RWPE2 (cell line): ENCODE results near the gene CHMP4B.
A peak's percentile ranks its signal among the peaks of the same experiment; 100 is the strongest.
"Not testable (repeated sequence)": the region's sequence is repeated elsewhere in the genome, so short reads cannot be mapped to it uniquely, and the experiment has no call there.

Experiments
- ATAC-seq: fragments of 200-7000 bp; cut with Tn5 transposase; 3 replicates; pipeline ENCODE4 v1.9.1; 2021; ENCODE audit warnings: low read depth
- DNase-seq: peaks from one replicate; pipeline ENCODE4 v3.0.0-alpha.2; 2020; ENCODE audit warnings: low spot score
- H3K27ac ChIP-seq: fragments of 450-650 bp; 2 replicates; pipeline ENCODE4 v1.5.1; 2017; ENCODE audit warnings: mild to moderate bottlenecking; ENCODE audit not compliant: poor library complexity, severe bottlenecking
- H3K27me3 ChIP-seq: fragments of 250-450 bp; sonication (Bioruptor Pico); 2 replicates; pipeline ENCODE4 v1.5.1; 2021; ENCODE audit warnings: mild to moderate bottlenecking, moderate library complexity; ENCODE audit not compliant: insufficient read depth, poor library complexity, severe bottlenecking
- H3K36me3 ChIP-seq: fragments of 250-450 bp; sonication (Bioruptor Pico); 2 replicates; pipeline ENCODE4 v1.5.1; 2020; ENCODE audit warnings: low read depth, mild to moderate bottlenecking, moderate library complexity
- H3K4me1 ChIP-seq: fragments of 250-450 bp; sonication (Bioruptor Pico); 2 replicates; pipeline ENCODE4 v1.5.1; 2021; ENCODE audit warnings: mild to moderate bottlenecking, moderate library complexity; ENCODE audit not compliant: insufficient read depth, poor library complexity, severe bottlenecking
- H3K4me3 ChIP-seq: fragments of 250-450 bp; sonication (Bioruptor Pico); 2 replicates; pipeline ENCODE4 v1.5.1; 2021; ENCODE audit warnings: mild to moderate bottlenecking, moderate library complexity; ENCODE audit not compliant: severe bottlenecking
- H3K9me3 ChIP-seq: fragments of 250-450 bp; sonication (Bioruptor Pico); 2 replicates; pipeline ENCODE4 v1.5.1; 2021; ENCODE audit warnings: mild to moderate bottlenecking, moderate library complexity; ENCODE audit not compliant: severe bottlenecking
- TF ChIP-seq, protein P1 (sequence below): fragments of 450-650 bp; IDR thresholded peaks from one replicate; pipeline ENCODE4 v1.5.1; 2017; ENCODE audit warnings: mild to moderate bottlenecking, moderate library complexity; ENCODE audit not compliant: poor library complexity, severe bottlenecking

The CHMP4B gene

DNA sequence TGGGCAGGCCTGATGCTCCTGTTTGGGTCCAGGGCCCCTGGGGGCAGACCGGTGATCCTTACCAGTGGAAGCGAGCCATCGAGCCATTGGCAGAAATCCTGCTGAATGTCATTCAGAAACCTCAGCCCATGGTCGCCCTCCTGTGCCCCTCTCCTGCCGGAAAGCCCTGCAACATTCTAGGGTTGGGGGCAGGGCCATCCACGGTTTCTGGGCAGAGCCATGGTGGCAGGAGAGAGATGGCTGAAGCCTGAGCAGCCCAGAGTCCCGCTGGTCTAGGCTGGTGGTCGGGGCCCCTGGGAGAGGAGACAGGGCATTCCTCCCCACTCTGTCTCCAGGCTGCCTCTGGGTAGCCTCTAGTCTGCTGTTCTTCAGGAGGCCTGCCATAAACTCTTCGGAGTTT, 19.6 kb upstream of the CHMP4B start:
- no peak for ATAC-seq
- TF ChIP-seq, protein P1, sequence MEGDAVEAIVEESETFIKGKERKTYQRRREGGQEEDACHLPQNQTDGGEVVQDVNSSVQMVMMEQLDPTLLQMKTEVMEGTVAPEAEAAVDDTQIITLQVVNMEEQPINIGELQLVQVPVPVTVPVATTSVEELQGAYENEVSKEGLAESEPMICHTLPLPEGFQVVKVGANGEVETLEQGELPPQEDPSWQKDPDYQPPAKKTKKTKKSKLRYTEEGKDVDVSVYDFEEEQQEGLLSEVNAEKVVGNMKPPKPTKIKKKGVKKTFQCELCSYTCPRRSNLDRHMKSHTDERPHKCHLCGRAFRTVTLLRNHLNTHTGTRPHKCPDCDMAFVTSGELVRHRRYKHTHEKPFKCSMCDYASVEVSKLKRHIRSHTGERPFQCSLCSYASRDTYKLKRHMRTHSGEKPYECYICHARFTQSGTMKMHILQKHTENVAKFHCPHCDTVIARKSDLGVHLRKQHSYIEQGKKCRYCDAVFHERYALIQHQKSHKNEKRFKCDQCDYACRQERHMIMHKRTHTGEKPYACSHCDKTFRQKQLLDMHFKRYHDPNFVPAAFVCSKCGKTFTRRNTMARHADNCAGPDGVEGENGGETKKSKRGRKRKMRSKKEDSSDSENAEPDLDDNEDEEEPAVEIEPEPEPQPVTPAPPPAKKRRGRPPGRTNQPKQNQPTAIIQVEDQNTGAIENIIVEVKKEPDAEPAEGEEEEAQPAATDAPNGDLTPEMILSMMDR, result no peak
- DNase-seq, result no peak
- H3K27me3 ChIP-seq, result no peaks in the 10 kb centered on the region
- peaks cover 18% of the 10 kb centered on the region for H3K4me1 ChIP-seq
- H3K4me3 ChIP-seq, result no peak overlapping the region
- H3K9me3 ChIP-seq, result no peaks in the 10 kb centered on the region
- no peak overlapping the region for H3K27ac ChIP-seq
- H3K36me3 ChIP-seq, result no peaks in the 10 kb centered on the region

DNA sequence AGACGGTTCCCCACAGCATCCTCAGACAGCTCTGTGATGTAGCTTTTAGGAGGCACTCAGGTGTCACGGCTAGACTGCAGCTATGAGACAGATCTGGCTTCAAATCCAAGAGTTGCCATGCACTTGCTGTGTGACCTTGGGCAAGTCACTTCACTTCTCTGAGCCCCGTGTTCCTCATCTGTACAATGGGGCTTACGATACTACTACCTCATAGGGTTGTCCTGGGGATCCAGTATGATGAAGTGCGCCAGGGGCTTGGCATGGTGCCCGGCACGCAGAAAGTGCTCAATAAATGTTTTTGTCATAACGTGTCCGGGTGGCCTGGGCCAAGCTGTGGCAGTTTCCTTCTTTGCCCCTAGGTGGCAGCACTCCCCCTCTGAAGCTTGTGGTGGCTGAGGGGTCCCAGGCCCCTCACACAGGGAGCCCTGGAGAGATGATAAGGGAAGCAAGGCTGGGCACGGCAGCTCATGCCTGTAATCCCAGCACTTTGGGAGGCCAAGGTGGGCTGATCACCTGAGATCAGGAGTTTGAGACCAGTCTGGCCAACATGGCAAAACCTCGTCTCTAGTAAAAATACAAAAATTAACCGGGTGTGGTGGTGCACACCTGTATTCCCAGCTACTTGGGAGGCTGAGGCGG, 19.1 kb upstream of the CHMP4B start:
- no peaks in the 10 kb centered on the region for H3K36me3 ChIP-seq
- peaks cover 23% of the 10 kb centered on the region for H3K4me1 ChIP-seq
- H3K9me3 ChIP-seq, result no peaks in the 10 kb centered on the region
- no peak for DNase-seq
- ATAC-seq, result no peak
- no peaks in the 10 kb centered on the region for H3K27me3 ChIP-seq
- no peak overlapping the region for H3K4me3 ChIP-seq
- TF ChIP-seq, protein P1, result peak; percentile 99
- H3K27ac ChIP-seq, result no peak overlapping the region

DNA sequence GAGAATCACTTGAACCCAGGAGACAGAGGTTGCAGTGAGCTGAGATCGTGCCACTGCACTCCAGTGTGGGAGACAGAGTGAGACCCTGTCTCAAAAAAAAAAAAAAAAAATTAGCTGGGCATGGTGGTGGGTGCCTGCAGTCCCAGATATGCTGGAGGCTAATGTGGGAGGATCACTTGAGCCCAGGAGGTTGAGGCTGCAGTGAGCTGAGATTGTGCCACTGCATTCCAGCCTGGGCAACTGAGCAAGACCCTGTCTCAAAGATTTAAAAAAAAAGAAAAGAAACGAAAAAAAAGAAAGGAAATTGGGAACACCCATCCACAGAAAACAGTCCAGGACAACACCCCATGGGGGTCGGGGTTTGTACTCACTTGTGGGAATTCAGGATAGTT, 18.6 kb upstream of the CHMP4B start:
- not testable (repeated sequence) for H3K27me3 ChIP-seq, H3K4me3 ChIP-seq, H3K36me3 ChIP-seq, DNase-seq, H3K27ac ChIP-seq, H3K9me3 ChIP-seq, ATAC-seq
- H3K4me1 ChIP-seq, result peaks cover 23% of the 10 kb centered on the region

DNA sequence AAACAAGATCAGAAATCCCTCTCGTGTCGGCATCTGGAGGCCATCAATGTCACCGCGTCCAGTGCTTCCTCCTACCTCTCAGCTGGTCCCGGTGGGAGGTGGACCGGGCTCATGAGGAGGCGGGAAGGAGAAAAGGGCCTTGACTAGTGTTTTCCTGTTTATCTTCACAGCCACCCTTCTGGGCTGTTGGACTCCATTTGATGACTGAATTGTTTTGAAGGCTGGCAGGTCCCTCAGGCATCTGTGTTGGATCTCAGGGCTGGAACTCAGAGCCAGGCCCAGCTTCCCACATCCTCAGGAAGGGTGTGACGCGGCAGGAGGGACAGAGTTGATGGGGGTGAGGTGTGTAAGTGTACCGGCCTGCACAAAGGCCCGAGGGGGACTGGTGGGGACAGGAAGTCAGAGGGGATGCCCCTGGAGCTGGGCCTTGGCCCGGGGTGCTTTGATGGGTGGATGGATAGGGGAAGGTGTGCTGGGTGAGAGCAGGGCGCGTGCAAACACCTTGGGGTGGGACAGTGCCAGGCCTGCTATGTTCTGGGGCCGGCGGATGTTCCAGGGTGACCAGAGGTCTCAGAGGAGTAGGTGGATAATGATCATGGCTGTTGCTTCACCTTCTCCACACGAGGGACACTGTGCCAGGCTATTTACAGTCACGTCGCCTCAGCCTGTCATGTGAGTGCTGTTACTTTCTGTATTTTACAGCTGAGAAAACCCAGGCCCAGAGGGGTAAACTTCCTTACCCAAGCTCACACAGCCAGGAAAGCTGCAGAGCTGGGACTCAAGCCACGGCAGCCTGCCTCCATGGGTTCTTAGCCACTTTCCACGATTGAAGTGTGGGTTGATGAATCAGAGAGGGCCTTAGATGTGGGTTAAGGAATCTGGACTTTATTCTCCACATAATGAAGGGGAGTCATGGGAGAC, 17.9 kb upstream of the CHMP4B start:
- no peak overlapping the region for H3K4me3 ChIP-seq
- no peaks in the 10 kb centered on the region for H3K9me3 ChIP-seq
- DNase-seq (no peak), ATAC-seq (no peak)
- H3K27ac ChIP-seq, result no peak overlapping the region
- TF ChIP-seq, protein P1, result no peak
- peaks cover 23% of the 10 kb centered on the region for H3K4me1 ChIP-seq
- H3K27me3 ChIP-seq, result no peaks in the 10 kb centered on the region
- H3K36me3 ChIP-seq, result no peaks in the 10 kb centered on the region

DNA sequence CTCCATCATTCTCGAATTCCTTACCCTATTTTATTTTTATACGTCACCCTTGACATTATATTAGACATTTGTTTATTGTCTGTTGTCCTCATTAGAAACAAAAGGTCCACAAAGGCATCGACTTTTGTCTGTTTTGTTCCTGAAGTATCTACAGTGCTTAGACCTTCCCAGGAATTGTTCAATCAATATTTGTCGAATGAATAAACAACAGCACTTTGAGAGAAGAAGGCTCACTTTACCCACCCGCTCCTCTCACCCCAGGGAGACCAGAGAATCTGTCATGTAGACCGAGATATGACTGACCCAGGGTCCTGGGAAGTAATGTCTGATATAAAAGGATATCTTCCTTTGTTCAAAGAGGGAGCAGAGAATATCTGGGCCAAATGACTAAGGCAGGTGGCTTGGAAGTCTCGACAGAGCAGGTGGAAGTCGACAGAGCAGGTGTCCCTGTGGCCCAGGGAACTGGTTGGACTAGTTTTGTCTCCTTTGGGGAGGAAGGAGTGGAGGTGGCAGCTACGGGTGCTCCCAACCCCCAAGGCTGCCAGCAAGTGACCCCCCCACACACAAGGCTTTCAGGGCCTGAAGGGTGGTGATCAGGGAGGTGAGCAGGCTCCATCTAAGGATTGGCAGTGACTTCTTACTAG, 14.8 kb upstream of the CHMP4B start:
- Histone ChIP-seq H3K36me3 (no peaks in the 10 kb centered on the region), H3K4me1 (peaks cover 8% of the 10 kb centered on the region), H3K4me3 (no peak overlapping the region), H3K9me3 (no peaks in the 10 kb centered on the region), H3K27ac (no peak overlapping the region), H3K27me3 (no peaks in the 10 kb centered on the region)
- DNase-seq (no peak), ATAC-seq (peak; percentile 43)
- TF ChIP-seq, protein P1, result no peak
